H1 (cell line): ENCODE results near the gene THAP4.

Experiments
- CBX8 ChIP-seq: fragments of 300-800, 300-1000 bp; sonication (generic); IDR thresholded peaks from 2 replicates; pipeline ENCODE4 v1.7.1; 2016; ENCODE audit warnings: low read depth, low read length, borderline replicate concordance
- CHD1 ChIP-seq: IDR thresholded peaks from 2 replicates; pipeline ENCODE4 v1.6.1; 2012; ENCODE audit warnings: low read depth, low read length, improper control_type of control experiment
- GABPA ChIP-seq: IDR thresholded peaks from 2 replicates; pipeline ENCODE4 v1.6.1; 2011; ENCODE audit warnings: mild to moderate bottlenecking, low read length, moderate library complexity, borderline replicate concordance; ENCODE audit not compliant: insufficient read depth
- HDAC2 ChIP-seq, 2 experiments: fragments of 300-600 bp in 1 of 2; sonication (generic) in 1 of 2; IDR thresholded peaks; 2 replicates each; pipeline ENCODE4 v1.6.1; 2011 to 2012; ENCODE audit warnings: low read depth in 2 of 2, low read length in 2 of 2, mild to moderate bottlenecking in 2 of 2, moderate library complexity in 2 of 2, borderline replicate concordance in 1 of 2, inconsistent platforms in 1 of 2
- JUND ChIP-seq: IDR thresholded peaks from 2 replicates; pipeline ENCODE4 v1.6.1; 2011; ENCODE audit warnings: mild to moderate bottlenecking, improper control_type of control experiment, low read length
- MAFK ChIP-seq: IDR thresholded peaks from 2 replicates; pipeline ENCODE4 v1.6.1; 2012; ENCODE audit warnings: low read depth, mild to moderate bottlenecking, improper control_type of control experiment, low read length
- POLR2A ChIP-seq, 2 experiments: IDR thresholded peaks; 1 replicate in 1 of 2; 2 replicates in 1 of 2; pipeline ENCODE4 v1.6.1; 2011; ENCODE audit warnings: low read depth in 2 of 2, low read length in 2 of 2, mild to moderate bottlenecking in 2 of 2; ENCODE audit errors: control extremely low read depth in 1 of 2
- POLR2AphosphoS5 ChIP-seq: IDR thresholded peaks from 2 replicates; pipeline ENCODE4 v1.6.1; 2011; ENCODE audit warnings: low read depth, low read length
- RAD21 ChIP-seq, 2 experiments: IDR thresholded peaks in 1 of 2; conservative IDR thresholded peaks in 1 of 2; 2 replicates each; pipeline ENCODE4 v1.6.1; 2011; ENCODE audit warnings: low read depth in 2 of 2, low read length in 2 of 2, improper control_type of control experiment in 1 of 2, inconsistent platforms in 1 of 2, mild to moderate bottlenecking in 1 of 2, moderate library complexity in 1 of 2
- TF ChIP-seq, protein P1 (sequence below), 3 experiments: IDR thresholded peaks; 1 replicate in 2 of 3; 2 replicates in 1 of 3; pipeline versions ENCODE4 v1.5.1 to v1.6.1; 2011; ENCODE audit warnings: low read length in 3 of 3, mild to moderate bottlenecking in 3 of 3, inconsistent platforms in 2 of 3, low read depth in 1 of 3, moderate library complexity in 1 of 3; ENCODE audit not compliant: insufficient read depth in 1 of 3; ENCODE audit errors: control extremely low read depth in 1 of 3

DNA sequence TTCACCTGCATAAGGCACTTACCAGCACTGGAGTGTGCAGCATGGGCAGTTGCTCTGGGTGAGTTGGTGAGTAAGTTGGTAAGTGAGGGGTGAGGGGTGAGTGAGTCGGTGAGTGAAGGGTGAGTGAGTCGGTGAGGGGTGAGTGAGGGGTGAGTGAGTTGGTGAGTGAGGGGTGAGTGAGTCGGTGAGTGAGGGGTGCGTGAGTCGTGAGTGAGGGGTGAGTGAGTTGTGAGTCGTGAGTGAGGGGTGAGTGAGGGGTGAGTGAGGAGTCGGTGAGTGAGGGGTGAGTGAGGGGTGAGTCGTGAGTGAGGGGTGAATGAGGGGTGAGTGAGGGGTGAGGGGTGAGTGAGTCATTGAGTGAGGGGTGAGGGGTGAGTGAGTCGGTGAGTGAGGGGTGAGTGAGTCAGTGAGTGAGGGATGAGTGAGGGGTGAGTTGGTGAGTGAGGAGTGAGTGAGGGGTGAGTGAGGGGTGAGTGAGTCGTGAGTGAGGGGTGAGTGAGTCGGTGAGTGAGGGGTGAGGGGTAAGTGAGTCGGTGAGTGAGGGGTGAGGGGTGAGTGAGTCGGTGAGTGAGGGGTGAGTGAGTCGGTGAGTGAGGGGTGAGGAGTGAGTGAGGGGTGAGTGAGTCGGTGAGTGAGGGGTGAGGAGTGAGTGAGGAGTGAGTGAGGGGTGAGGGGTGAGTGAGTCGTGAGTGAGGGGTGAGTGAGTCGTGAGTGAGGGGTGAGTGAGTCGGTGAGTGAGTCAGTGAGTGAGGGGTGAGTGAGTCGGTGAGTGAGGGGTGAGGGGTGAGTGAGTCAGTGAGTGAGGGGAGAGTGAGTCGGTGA is 17.1 kb downstream of the THAP4 start:
- no peak for TF ChIP-seq HDAC2 (IDR thresholded peaks at IDR 0.05; ENCODE audit: borderline replicate concordance in 1 of 2, low read depth in 2 of 2, low read length in 2 of 2)
- no peak for TF ChIP-seq POLR2A (IDR thresholded peaks at IDR 0.05; ENCODE audit: control extremely low read depth in 1 of 2, low read depth in 2 of 2, low read length in 2 of 2)
- TF ChIP-seq RAD21 (IDR thresholded peaks at IDR 0.05 in 1 of 2, conservative IDR thresholded peaks at IDR 0.05 in 1 of 2; ENCODE audit: low read depth in 2 of 2, low read length in 2 of 2), result no peak
- no peak for TF ChIP-seq CHD1
- no peak for TF ChIP-seq CBX8
- no peak for TF ChIP-seq GABPA
- no peak for TF ChIP-seq MAFK
- TF ChIP-seq, protein P1, sequence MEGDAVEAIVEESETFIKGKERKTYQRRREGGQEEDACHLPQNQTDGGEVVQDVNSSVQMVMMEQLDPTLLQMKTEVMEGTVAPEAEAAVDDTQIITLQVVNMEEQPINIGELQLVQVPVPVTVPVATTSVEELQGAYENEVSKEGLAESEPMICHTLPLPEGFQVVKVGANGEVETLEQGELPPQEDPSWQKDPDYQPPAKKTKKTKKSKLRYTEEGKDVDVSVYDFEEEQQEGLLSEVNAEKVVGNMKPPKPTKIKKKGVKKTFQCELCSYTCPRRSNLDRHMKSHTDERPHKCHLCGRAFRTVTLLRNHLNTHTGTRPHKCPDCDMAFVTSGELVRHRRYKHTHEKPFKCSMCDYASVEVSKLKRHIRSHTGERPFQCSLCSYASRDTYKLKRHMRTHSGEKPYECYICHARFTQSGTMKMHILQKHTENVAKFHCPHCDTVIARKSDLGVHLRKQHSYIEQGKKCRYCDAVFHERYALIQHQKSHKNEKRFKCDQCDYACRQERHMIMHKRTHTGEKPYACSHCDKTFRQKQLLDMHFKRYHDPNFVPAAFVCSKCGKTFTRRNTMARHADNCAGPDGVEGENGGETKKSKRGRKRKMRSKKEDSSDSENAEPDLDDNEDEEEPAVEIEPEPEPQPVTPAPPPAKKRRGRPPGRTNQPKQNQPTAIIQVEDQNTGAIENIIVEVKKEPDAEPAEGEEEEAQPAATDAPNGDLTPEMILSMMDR (IDR thresholded peaks at IDR 0.05; ENCODE audit: control extremely low read depth in 1 of 3, insufficient read depth in 1 of 3, low read depth in 1 of 3, low read length in 3 of 3), result no peak
- no peak for TF ChIP-seq POLR2AphosphoS5
- no peak for TF ChIP-seq JUND
